Measurements from ENCODE around the gene ULK1. TPM values are rescaled to one million over a fixed set of nuclear protein-coding genes. Genes with fewer than 3 reads are reported as not detected.

Gene ULK1
- total RNA-seq, 1 experiment from 2014 or later = 34.2 TPM

GRCh38 chr12:131912518-131913274 lies 18.3 kb downstream of the ULK1 start:
- no TSS peak for BruUV-seq (replicated peaks)
- Histone ChIP-seq H3K9me2 (ENCODE audit: insufficient read depth) (no peaks in the 10 kb centered on the region), H3K36me3 (ENCODE audit: control insufficient read depth in 1 of 2, insufficient read depth in 2 of 2, low read length in 2 of 2) (peaks cover 0 to 10% of the 10 kb centered on the region in 2 experiments; a peak in 2 of 4 replicates), H3K4me3 (replicated peaks in 1 of 2; ENCODE audit: low read depth in 1 of 2, low read length in 2 of 2) (0 out of 4 replicates have a peak overlapping the region, but pooled peaks of 1 of the 2 experiments have one; percentile 20), H2AFZ (ENCODE audit: low read depth, low read length, poor library complexity, severe bottlenecking) (no peak overlapping the region), H3K9ac (ENCODE audit: low read length) (peak overlapping the region; percentile 32; the same call in 1 of the 2 replicates), H3K9me3 (ENCODE audit: control insufficient read depth in 1 of 2, insufficient read depth in 1 of 2, low read depth in 1 of 2, low read length in 2 of 2) (no peaks in the 10 kb centered on the region), H4K20me1 (ENCODE audit: insufficient read depth) (no peaks in the 10 kb centered on the region), H3K4me2 (ENCODE audit: low read length) (peak overlapping the region; percentile 60), H3K27me3 (ENCODE audit: insufficient read depth, low read length) (no peaks in the 10 kb centered on the region), H3K27ac (ENCODE audit: low read depth, low read length) (peak overlapping the region; percentile 51; the same call in 1 of the 2 replicates), H3K79me2 (ENCODE audit: insufficient read depth, low read length) (no peaks in the 10 kb centered on the region), H3K4me1 (ENCODE audit: control insufficient read depth in 1 of 2, insufficient read depth in 2 of 2, low read length in 2 of 2) (peaks cover 12 to 14% of the 10 kb centered on the region in 2 experiments)
- peak; percentile 84 for ATAC-seq
- POLR2A ChIA-PET = no interaction called here
- peak; percentile 57 for DNase-seq (ENCODE audit: low read depth, low spot score)
- intact Hi-C loops (cut with micrococcal nuclease) = no loop called here
- TF ChIP-seq YY1 (IDR thresholded peaks at IDR 0.05; ENCODE audit: extremely low read depth, insufficient replicate concordance, low read depth, low read length) (peak; percentile 75), EGR1 (IDR thresholded peaks at IDR 0.05; ENCODE audit: low read depth) (peak; percentile 99), POLR2A (IDR thresholded peaks at IDR 0.05; ENCODE audit: borderline replicate concordance, extremely low read depth, insufficient read depth, insufficient read length) (no peak), ZFX (IDR thresholded peaks at IDR 0.05) (no peak), TCF7L2 (IDR thresholded peaks at IDR 0.05; ENCODE audit: borderline replicate concordance, extremely low read depth, insufficient read depth, insufficient read length) (no peak), CTCF (IDR thresholded peaks at IDR 0.05 in 2 of 3, conservative IDR thresholded peaks at IDR 0.05 in 1 of 3; ENCODE audit: borderline replicate concordance in 1 of 3, insufficient read depth in 1 of 3, low read depth in 2 of 3, low read length in 2 of 3) (peak in 1 of 3 experiments; percentile 23; a peak in 1 of 6 replicates)
- RAD21 ChIA-PET (ENCODE audit: low non-redundant PET in 1 of 2, low total read pairs in 2 of 2, uncharacterized antibody in 2 of 2, unreplicated experiment in 2 of 2) = no interaction called here
- CTCF ChIA-PET = interaction anchor here (1.5 kb wide), 1 partner anchor 15 kb away, joined by 3 read pairs; no protein-coding TSS in a partner anchor

Measured in HCT116 (cell line).